Measurements from ENCODE around the gene SGCD.

The SGCD gene

DNA sequence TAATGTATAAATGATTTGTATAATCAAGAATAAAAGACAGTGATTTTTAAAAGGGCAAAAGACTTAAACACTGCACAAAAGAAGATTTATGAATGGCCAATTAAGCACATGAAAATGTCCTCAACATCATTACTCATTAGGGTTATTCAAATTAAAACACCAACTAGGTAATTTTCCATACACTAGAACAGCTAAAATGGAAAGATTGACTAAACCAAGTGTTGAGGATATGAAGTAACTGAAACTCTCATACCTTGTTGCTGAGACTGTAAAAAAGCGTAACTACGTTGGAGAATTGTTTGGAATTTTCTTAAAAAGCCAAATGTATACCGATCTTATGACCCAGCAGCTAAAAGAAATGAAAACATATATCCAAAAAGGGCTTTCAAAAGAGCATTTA, 144.9 kb downstream of the SGCD start:
- FAIRE-seq = no peak

DNA sequence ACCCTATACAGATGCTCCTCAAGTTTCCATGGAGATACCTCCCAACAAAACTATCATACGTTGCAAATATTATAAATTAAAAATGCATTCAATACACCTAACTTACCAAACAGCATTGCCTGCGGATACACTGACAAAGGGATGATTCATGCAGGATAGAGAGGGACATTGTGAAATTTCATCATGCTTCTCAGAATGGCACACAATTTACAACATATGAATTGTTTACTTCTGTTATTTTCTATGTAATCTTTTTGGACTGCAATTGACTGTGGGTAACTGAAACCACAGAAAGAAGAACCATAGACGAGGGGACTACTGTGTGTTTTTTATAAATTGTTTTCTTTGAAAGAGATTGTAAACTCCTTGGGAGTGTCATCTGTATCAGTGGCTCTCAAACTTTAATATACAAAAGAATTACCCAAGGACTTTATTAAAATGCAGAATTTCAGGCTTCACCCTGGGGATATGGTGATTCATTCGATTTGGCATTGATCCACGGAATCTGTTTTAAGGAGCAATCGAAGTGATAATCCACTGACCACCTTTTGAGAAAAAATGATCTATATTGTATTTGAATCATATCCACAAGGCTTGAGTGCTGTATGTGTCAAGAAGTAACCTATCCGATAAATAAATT, 146.4 kb downstream of the SGCD start:
- no peak for FAIRE-seq

GRCh38 chr5:156474251-156474650, 147.3 kb downstream of the SGCD start:
- no peak for FAIRE-seq

GRCh38 chr5:156475182-156476157, 148.5 kb downstream of the SGCD start:
- FAIRE-seq = no peak

DNA sequence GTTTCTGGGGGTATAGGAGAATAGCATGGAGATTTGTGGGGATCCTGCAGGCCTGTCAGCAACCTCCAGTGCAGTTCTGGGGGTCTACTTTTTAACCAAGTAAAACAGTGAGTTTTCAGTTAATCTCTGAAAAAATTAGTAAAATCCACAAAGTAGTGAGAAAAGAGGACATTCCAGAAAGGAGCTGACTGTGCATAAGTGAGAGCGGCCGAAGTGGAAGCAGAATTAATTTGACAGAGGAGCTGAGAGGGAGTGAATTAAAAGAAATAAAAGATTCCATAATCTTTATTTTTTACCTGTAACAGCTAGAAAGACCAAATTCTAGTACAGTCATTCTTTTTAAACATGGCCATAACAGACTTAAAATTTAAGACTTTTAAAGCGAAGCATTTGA, 149.2 kb downstream of the SGCD start:
- no peak for FAIRE-seq

DNA sequence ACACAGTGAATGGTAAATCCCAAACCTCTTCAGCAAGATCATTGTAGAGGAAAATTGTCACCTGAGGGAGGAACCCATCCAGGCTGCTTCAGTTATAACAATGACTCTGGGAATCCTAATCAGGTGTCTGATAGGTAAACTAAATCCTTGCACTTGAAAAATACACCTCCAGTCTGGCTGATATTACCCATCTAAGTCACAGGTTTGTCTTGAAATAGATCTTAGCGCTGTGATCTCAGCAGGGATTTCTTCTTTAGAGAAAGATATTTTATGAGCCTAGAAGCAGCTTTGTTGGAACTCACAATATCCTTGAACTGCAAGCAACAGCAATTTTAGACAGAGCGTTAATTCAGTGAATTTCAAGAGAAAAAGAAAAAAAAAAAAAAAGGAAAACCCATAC, 149.7 kb downstream of the SGCD start:
- no peak for FAIRE-seq

- no peak for FAIRE-seq
Observed at GRCh38 chr5:156477196-156477595, 150.2 kb downstream of the SGCD start.

DNA sequence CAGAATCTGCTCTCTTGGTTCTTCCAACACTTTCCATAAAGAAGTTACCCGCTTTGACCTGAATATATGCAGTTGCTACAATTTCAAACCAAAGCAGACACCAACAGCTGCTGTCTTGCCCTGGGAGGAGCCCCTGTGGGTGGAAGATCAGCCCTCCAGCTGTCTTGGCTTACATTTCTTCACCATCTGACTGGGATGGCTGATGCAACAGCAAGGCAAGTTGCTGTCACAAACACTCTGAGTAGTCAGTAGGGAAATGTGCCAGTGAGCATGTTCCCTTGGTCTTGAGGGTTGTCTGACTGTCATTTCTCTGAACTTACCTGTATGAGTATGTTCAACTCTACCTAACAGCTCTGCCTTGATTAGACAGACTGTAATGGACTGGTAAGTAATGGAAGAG, 152.9 kb downstream of the SGCD start:
- no peak for FAIRE-seq

DNA sequence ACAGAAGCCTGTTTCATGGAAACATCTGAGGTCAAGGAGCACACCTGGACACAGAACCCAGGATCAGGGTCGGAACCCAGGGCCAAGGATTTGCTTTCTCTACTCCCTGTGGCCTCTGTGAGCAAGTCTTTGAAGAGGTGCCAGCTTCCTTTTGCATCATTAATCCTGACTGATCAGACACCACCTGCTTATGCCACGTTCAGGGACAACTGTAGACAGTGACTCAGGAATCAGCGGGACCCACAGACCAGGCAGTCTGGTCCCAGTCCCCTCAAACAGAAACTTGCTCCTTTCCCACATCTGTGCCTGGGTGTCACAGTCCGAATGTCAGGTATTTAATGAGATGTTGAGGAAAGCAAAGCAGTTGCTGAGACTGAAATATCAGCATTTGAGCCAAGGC, 154.8 kb downstream of the SGCD start:
- no peak for FAIRE-seq

GRCh38 chr5:156482818-156483217, 155.9 kb downstream of the SGCD start:
- no peak for FAIRE-seq

DNA sequence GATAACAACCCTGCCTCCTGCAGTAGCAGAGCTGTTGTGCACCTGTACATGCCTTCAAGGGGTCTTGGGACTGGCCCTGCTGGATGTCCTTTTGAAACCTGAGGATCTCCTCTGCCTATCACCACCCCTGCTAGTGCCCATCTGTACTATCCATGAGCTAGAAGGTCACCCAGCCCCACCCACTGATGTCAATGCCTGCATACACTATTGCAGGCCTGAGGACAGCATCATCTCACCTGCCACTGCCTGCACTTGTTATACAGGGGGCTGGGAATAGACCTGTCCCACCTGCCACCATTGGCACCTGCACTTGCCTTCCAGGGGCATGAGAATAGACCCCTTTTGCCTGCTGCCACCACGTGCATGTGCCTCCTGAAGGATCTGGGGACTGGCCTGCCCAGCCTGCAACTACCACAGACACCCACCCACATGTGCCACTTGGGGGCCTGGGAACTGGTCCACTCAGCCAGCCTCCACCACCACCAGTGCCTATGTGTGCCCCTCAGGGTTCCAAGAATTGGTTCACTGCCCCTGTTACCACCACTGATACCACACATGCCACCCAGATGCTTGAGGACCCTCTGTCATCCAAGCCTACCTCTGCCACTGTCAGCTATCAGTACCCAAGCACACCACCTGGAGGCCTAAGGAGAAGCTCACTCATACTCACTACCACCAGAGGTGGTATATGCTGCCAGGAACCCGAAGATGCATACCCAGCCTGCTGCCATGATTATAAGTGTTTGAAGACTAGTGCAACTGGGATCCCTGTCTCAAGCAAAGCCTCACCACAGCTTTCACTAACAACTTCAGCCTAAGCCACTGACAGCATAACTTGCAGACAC, 159.7 kb downstream of the SGCD start:
- no peak for FAIRE-seq

GRCh38 chr5:156491766-156492165, 164.8 kb downstream of the SGCD start:
- no peak for FAIRE-seq

GRCh38 chr5:156496291-156496690, 169.3 kb downstream of the SGCD start:
- FAIRE-seq = no peak

DNA sequence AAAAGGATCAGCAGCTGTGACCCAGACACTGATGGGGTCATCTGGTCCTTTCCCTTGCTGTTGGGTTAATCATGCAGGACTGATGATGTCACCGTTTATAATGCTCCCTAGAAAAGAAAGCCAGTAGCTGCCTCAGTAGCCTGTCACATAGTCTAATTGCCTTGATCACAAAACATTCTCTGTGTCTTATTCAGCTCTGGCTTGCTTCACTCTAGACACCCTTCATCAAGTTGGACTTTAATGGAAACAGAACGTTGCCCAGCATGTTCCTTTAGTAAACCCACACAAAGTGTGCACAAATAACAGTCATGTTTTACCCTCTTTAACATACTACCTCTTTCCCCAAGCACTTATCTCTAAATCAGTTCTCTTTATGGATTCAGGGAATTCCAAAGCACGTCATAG, 170.8 kb downstream of the SGCD start:
- no peak for FAIRE-seq

DNA sequence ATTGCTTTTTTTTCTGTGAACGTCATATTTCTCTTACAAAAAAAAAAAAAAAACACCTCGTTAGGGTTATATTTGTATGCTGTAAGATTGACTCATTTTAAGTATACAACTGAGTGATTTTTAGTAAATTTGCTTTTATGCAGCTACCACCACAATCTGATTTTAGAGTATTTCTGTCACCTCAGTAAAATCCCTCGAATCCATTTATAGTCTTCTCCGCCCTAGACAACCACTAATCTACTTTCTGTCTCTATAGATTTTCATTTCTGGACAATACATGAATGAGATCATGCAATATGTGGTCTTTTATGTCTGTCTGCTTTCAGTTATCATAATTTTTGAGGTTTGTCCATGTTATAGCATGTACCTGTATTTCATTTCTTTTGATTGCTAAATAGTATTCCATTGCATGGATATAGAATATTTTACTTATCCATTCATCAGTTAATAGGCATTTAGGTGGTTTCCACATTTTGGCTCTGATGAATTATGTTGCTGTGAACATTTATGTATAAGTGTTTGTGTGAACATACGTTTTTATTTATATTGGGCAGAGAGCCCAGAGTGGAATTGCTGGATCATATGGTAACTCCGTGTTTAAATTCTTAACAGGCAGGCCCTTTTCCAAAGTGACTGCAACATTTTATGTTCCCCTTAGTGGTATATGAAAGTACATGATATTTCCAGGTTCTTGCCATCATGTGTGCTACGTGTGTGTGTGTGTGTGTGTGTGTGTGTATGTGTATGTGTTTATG, 171.4 kb downstream of the SGCD start:
- FAIRE-seq = no peak

DNA sequence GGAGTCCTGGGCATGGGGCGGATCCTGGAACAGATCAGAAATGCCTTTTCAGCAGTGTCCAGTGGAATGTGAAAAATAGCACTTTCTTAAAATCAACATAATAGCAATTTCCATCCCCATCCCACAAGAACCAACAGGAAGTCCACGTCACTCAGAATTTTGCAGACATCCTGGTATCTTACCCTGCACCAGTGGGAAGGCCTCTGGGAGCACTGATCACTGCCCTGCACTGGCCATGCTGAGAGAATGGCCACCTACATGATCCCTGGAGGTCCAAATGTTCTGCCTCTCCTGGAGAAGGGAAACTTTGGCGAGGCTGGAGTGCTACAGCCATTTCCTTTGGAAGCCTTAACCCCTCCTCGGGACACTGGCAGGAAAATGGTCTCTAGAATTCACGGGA, 173.8 kb downstream of the SGCD start:
- no peak for FAIRE-seq

DNA sequence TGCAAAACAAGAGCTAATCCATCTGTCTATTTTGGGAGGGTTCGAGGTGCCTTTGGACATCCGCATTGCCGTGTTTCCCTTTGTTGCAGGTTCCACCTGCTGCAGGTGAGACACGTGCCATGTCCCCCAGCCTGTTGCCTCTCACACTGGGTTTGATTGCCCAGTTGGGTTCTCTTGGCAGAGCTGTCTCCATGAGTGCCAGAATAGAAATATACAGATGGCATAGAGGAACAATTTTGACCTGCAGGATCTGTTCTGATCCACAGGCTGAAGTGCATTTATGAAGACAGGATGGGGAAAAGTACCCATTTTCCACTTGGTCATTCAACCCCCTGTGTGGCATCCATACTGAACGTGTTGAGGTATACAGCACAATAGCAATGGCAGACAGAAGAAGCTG, 178.1 kb downstream of the SGCD start:
- no peak for FAIRE-seq

- no peak for FAIRE-seq
Observed at GRCh38 chr5:156513123-156513815, 186.3 kb downstream of the SGCD start.

- FAIRE-seq = no peak
Observed at GRCh38 chr5:156515121-156515520, 188.2 kb downstream of the SGCD start.

GRCh38 chr5:156515803-156516360, 188.9 kb downstream of the SGCD start:
- no peak for FAIRE-seq

- no peak for FAIRE-seq
Observed at GRCh38 chr5:156522651-156523529, 195.9 kb downstream of the SGCD start.

Measured in G401.6 (cell line).